Neutrophil (primary cell): Measurements from ENCODE around the gene PLEKHA3.
A peak's percentile ranks its signal among the peaks of the same experiment; 100 is the strongest.

Experiments used
- H3K27ac ChIP-seq: fragments of 200-600 bp; sonication (generic); 2 replicates; pipeline ENCODE4 v1.5.1; 2016; ENCODE audit warnings: mild to moderate bottlenecking, moderate library complexity
- H3K27me3 ChIP-seq: fragments of 200-600 bp; sonication (generic); 2 replicates; pipeline ENCODE4 v1.6.0; 2016; ENCODE audit warnings: mild to moderate bottlenecking
- H3K36me3 ChIP-seq: fragments of 200-600 bp; sonication (generic); 2 replicates; pipeline ENCODE4 v1.5.1; 2017
- H3K4me1 ChIP-seq, 2 experiments: fragments of 200-600 bp in 1 of 2; sonication (generic) in 1 of 2; 1 replicate in 1 of 2; 2 replicates in 1 of 2; pipeline versions ENCODE4 v1.5.1 to v1.6.1; 2013 to 2016; ENCODE audit warnings: low read depth in 1 of 2, low read length in 1 of 2, mild to moderate bottlenecking in 1 of 2, moderate library complexity in 1 of 2; ENCODE audit not compliant: control insufficient read depth in 1 of 2, insufficient read depth in 1 of 2
- H3K4me3 ChIP-seq, 2 experiments: fragments of 200-600 bp in 1 of 2; sonication (generic) in 1 of 2; 1 replicate in 1 of 2; 2 replicates in 1 of 2; pipeline ENCODE4 v1.5.1; 2013 to 2016; ENCODE audit warnings: low read depth in 1 of 2, low read length in 1 of 2, mild to moderate bottlenecking in 1 of 2, moderate library complexity in 1 of 2
- H3K9me3 ChIP-seq: fragments of 200-600 bp; sonication (generic); 2 replicates; pipeline ENCODE4 v1.5.1; 2016
- TF ChIP-seq, protein P1 (sequence below): fragments of 200-600 bp; sonication (generic); IDR thresholded peaks from 2 replicates; pipeline ENCODE4 v1.5.1; 2016; ENCODE audit warnings: antibody characterized with exemption

The PLEKHA3 gene

DNA sequence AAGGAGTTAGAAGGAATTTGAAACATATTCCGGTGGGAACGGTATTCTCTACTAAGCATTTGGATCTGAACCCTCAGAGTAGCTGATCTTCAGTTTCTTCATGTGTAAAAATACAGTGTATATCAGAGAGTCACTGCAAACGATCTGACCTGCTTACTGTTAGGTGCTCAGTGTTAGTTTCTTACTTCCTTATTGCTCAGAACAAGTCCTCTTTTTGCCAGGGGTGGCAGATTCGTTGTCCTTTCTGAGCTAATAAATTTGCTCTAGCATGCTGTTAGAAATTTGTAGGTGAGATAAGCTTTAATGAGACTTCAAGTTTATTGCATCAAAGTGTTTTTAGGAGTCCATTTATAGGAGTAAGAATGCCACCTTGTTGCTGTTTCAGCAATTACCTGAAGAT lies 15.8 kb downstream of the PLEKHA3 start:
- H3K4me3 ChIP-seq = no peak overlapping the region
- TF ChIP-seq, protein P1, sequence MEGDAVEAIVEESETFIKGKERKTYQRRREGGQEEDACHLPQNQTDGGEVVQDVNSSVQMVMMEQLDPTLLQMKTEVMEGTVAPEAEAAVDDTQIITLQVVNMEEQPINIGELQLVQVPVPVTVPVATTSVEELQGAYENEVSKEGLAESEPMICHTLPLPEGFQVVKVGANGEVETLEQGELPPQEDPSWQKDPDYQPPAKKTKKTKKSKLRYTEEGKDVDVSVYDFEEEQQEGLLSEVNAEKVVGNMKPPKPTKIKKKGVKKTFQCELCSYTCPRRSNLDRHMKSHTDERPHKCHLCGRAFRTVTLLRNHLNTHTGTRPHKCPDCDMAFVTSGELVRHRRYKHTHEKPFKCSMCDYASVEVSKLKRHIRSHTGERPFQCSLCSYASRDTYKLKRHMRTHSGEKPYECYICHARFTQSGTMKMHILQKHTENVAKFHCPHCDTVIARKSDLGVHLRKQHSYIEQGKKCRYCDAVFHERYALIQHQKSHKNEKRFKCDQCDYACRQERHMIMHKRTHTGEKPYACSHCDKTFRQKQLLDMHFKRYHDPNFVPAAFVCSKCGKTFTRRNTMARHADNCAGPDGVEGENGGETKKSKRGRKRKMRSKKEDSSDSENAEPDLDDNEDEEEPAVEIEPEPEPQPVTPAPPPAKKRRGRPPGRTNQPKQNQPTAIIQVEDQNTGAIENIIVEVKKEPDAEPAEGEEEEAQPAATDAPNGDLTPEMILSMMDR = no peak
- H3K27ac ChIP-seq = peak overlapping the region; percentile 18
- H3K9me3 ChIP-seq = no peaks in the 10 kb centered on the region
- peaks cover 0 to 3% of the 10 kb centered on the region in 2 experiments for H3K4me1 ChIP-seq
- H3K27me3 ChIP-seq = no peaks in the 10 kb centered on the region
- peaks cover 94% of the 10 kb centered on the region for H3K36me3 ChIP-seq

GRCh38 chr2:178498137-178498536 lies 17.9 kb downstream of the PLEKHA3 start:
- Histone ChIP-seq H3K27me3 (no peaks in the 10 kb centered on the region), H3K4me1 (peaks cover 0 to 3% of the 10 kb centered on the region in 2 experiments), H3K9me3 (no peaks in the 10 kb centered on the region), H3K27ac (no peak overlapping the region), H3K4me3 (no peak overlapping the region), H3K36me3 (peaks cover 97% of the 10 kb centered on the region)
- TF ChIP-seq, protein P1 = no peak

- Histone ChIP-seq H3K9me3 (no peaks in the 10 kb centered on the region), H3K4me1 (no peaks in the 10 kb centered on the region), H3K36me3 (peaks cover 100% of the 10 kb centered on the region), H3K27me3 (no peaks in the 10 kb centered on the region), H3K27ac (no peak overlapping the region), H3K4me3 (no peak overlapping the region)
- TF ChIP-seq, protein P1 = no peak
Observed at GRCh38 chr2:178499640-178500039, 19.4 kb downstream of the PLEKHA3 start.

- H3K36me3 ChIP-seq = peaks cover 75% of the 10 kb centered on the region
Observed at GRCh38 chr2:178502751-178503150, 22.5 kb downstream of the PLEKHA3 start.

GRCh38 chr2:178506101-178506500 lies 25.8 kb downstream of the PLEKHA3 start:
- Histone ChIP-seq H3K27ac (peak overlapping the region; percentile 0), H3K4me1 (peaks cover 14 to 20% of the 10 kb centered on the region in 2 experiments), H3K4me3 (no peak overlapping the region), H3K9me3 (no peaks in the 10 kb centered on the region), H3K36me3 (peaks cover 42% of the 10 kb centered on the region), H3K27me3 (no peaks in the 10 kb centered on the region)
- TF ChIP-seq, protein P1 = no peak

More at GRCh38 chr2:178502751-178503150, 22.5 kb downstream of the PLEKHA3 start:
- H3K27me3 ChIP-seq = no peaks in the 10 kb centered on the region
- TF ChIP-seq, protein P1 = no peak
- no peaks in the 10 kb centered on the region for H3K9me3 ChIP-seq
- peaks cover 6% of the 10 kb centered on the region in 2 experiments for H3K4me1 ChIP-seq
- H3K27ac ChIP-seq = no peak overlapping the region
- no peak overlapping the region for H3K4me3 ChIP-seq

DNA sequence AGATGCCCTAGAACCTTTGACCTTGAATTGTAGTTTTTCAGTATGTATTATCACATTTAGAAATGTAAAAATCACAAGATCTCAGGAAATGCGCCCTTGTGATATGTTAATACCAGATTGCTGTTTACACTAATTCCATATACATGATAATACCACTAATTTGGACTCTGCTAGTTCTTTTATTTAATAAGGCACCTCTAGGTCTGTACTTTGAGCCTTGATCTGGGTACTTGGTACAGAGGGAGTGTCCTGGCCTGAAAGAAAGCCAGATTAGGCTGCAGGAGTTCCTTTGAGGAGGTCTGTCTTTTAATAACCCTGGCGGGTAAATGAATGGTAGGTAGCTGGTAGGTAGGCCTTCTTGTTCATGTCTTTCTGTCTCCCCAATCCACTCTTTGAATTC lies 26.3 kb downstream of the PLEKHA3 start:
- Histone ChIP-seq H3K36me3 (peaks cover 40% of the 10 kb centered on the region), H3K27me3 (no peaks in the 10 kb centered on the region), H3K27ac (peak overlapping the region; percentile 0), H3K9me3 (no peaks in the 10 kb centered on the region), H3K4me3 (no peak overlapping the region), H3K4me1 (peaks cover 14 to 20% of the 10 kb centered on the region in 2 experiments)
- TF ChIP-seq, protein P1 = no peak
